ENCODE measurements around the gene KLHL3. TPM values are rescaled to one million over a fixed set of nuclear protein-coding genes. Genes with fewer than 3 reads are reported as not detected.

Gene KLHL3
- polyA plus RNA-seq, 2 donors: 0.95 to 1.9 TPM

DNA sequence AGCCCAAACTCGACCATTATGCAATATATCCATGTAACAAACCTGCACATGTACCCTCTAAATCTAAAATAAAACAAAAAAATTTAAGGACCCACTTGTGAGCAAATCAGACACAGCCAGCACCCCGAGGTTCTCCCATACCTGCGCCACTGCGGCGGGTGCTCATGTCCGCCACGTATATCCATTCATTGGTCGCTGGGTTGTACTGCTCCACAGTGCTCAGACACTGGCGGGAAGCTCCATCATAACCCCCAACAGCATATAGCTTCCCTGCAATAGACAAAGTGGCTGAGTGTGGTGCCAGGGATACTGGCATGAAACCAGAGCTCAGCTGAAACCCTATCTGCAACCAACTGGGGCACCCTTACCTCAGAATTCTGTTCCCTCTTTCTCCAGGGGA lies 102.0 kb downstream of the KLHL3 start:
- peaks cover 2 to 8% of the 10 kb centered on the region in 2 donors for H3K4me1 ChIP-seq (ENCODE audit: control insufficient read depth in 2 of 2, insufficient read depth in 2 of 2, low read length in 1 of 2)
- 96% methylated on average over 9 of the region's 9 CpGs for WGBS, 2 donors
- no peak overlapping the region for H3K27ac ChIP-seq (ENCODE audit: low read depth in 2 of 2, low read length in 1 of 2)
- H3K27me3 ChIP-seq (ENCODE audit: control insufficient read depth in 1 of 2, insufficient read depth in 2 of 2, low read length in 2 of 2): no peaks in the 10 kb centered on the region
- H3K9me3 ChIP-seq (ENCODE audit: control insufficient read depth in 2 of 2, insufficient read depth in 1 of 2, low read depth in 1 of 2, low read length in 1 of 2): peaks cover 2 to 6% of the 10 kb centered on the region in 2 donors
- H3K4me3 ChIP-seq (ENCODE audit: low read depth in 1 of 2, low read length in 2 of 2): no peak overlapping the region
- H3K36me3 ChIP-seq (ENCODE audit: control insufficient read depth in 2 of 2, insufficient read depth in 2 of 2, low read length in 1 of 2): no peaks in the 10 kb centered on the region

DNA sequence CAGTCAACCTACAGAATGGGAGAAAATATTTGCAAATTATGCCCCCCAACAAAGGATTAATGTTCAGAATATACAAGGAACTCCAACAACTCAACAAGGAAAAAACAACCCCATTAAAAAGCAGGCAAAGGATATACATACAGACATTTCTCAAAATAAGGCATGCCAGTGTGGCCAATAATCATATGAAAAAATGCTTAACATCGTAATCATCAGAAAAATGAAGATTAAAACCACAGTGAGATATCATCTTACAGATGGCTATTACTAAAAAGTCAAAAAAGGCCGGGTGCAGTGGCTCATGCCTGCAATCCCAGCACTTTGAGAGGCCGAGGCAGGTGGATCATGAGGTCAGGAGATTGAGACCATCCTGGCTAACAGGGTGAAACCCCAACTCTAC lies 103.2 kb downstream of the KLHL3 start:
- Histone ChIP-seq H3K9me3 (ENCODE audit: control insufficient read depth in 2 of 2, insufficient read depth in 1 of 2, low read depth in 1 of 2, low read length in 1 of 2) (peaks cover 0 to 6% of the 10 kb centered on the region in 2 donors), H3K36me3 (ENCODE audit: control insufficient read depth in 2 of 2, insufficient read depth in 2 of 2, low read length in 1 of 2) (no peaks in the 10 kb centered on the region), H3K4me3 (ENCODE audit: low read depth in 1 of 2, low read length in 2 of 2) (no peak overlapping the region), H3K4me1 (ENCODE audit: control insufficient read depth in 2 of 2, insufficient read depth in 2 of 2, low read length in 1 of 2) (peaks cover 2 to 8% of the 10 kb centered on the region in 2 donors), H3K27ac (ENCODE audit: low read depth in 2 of 2, low read length in 1 of 2) (no peak overlapping the region), H3K27me3 (ENCODE audit: control insufficient read depth in 1 of 2, insufficient read depth in 2 of 2, low read length in 2 of 2) (no peaks in the 10 kb centered on the region)
- 93 to 95% methylated on average over 3 of the region's 3 CpGs for WGBS, 2 donors

GRCh38 chr5:137631453-137631852 lies 104.4 kb downstream of the KLHL3 start:
- H3K27ac ChIP-seq (ENCODE audit: low read depth in 2 of 2, low read length in 1 of 2): no peak overlapping the region
- WGBS, 2 donors: 47 to 59% methylated on average over 2 of the region's 2 CpGs
- no peaks in the 10 kb centered on the region for H3K27me3 ChIP-seq (ENCODE audit: control insufficient read depth in 1 of 2, insufficient read depth in 2 of 2, low read length in 2 of 2)
- H3K4me1 ChIP-seq (ENCODE audit: control insufficient read depth in 2 of 2, insufficient read depth in 2 of 2, low read length in 1 of 2): peaks cover 2 to 8% of the 10 kb centered on the region in 2 donors
- H3K4me3 ChIP-seq (ENCODE audit: low read depth in 1 of 2, low read length in 2 of 2): no peak overlapping the region
- no peaks in the 10 kb centered on the region for H3K9me3 ChIP-seq (ENCODE audit: control insufficient read depth in 2 of 2, insufficient read depth in 1 of 2, low read depth in 1 of 2, low read length in 1 of 2)
- no peaks in the 10 kb centered on the region for H3K36me3 ChIP-seq (ENCODE audit: control insufficient read depth in 2 of 2, insufficient read depth in 2 of 2, low read length in 1 of 2)

- WGBS, 2 donors: 59 to 67% methylated on average over 3 of the region's 3 CpGs
- H3K27ac ChIP-seq (ENCODE audit: low read depth in 2 of 2, low read length in 1 of 2): no peak overlapping the region
- no peaks in the 10 kb centered on the region for H3K27me3 ChIP-seq (ENCODE audit: control insufficient read depth in 1 of 2, insufficient read depth in 2 of 2, low read length in 2 of 2)
- no peaks in the 10 kb centered on the region for H3K9me3 ChIP-seq (ENCODE audit: control insufficient read depth in 2 of 2, insufficient read depth in 1 of 2, low read depth in 1 of 2, low read length in 1 of 2)
- peaks cover 2 to 8% of the 10 kb centered on the region in 2 donors for H3K4me1 ChIP-seq (ENCODE audit: control insufficient read depth in 2 of 2, insufficient read depth in 2 of 2, low read length in 1 of 2)
- no peak overlapping the region for H3K4me3 ChIP-seq (ENCODE audit: low read depth in 1 of 2, low read length in 2 of 2)
- no peaks in the 10 kb centered on the region for H3K36me3 ChIP-seq (ENCODE audit: control insufficient read depth in 2 of 2, insufficient read depth in 2 of 2, low read length in 1 of 2)
Observed at GRCh38 chr5:137630972-137631370, 104.9 kb downstream of the KLHL3 start.

DNA sequence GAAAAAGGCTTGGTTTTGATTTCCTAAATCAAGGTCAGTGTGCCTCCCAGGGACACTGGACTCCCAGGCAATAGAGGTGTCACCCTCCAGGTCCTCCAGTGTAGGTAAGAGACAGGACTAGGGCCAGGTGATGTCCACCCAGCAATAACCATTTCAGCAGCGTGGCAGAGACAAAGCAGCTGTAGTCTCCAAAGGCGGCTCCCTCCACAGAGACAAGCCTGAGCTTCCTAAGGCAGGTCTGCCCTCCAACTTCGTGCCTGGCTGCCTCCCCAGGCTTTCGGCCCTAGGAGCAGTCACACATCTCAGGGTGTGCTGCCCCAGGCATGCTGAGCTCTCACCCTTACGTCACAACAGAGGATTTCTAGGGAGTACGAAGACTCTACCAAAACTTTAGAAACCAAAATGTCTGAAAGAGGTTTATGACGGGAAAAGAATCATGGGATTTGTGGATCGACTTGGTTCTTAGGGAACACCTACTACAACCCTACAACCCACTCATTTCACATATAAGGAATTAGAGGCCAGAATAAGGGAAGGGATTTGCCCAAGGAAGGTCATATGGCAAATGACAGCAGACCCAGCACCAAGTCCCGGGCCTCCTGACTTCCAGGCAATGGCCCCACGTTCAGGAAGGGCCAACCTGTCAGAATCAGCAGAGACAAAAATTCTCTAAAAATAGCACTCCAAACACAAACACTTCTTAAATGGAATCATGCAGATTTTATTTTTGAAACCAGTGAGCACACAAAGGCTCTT lies 105.5 kb downstream of the KLHL3 start:
- no peaks in the 10 kb centered on the region for H3K9me3 ChIP-seq (ENCODE audit: control insufficient read depth in 2 of 2, insufficient read depth in 1 of 2, low read depth in 1 of 2, low read length in 1 of 2)
- H3K27me3 ChIP-seq (ENCODE audit: control insufficient read depth in 1 of 2, insufficient read depth in 2 of 2, low read length in 2 of 2): no peaks in the 10 kb centered on the region
- H3K27ac ChIP-seq (ENCODE audit: low read depth in 2 of 2, low read length in 1 of 2): peak overlapping the region in 1 of 2 donors; percentile 17
- no peaks in the 10 kb centered on the region for H3K36me3 ChIP-seq (ENCODE audit: control insufficient read depth in 2 of 2, insufficient read depth in 2 of 2, low read length in 1 of 2)
- WGBS, 2 donors: 46 to 67% methylated on average over 10 of the region's 10 CpGs
- peaks cover 2 to 8% of the 10 kb centered on the region in 2 donors for H3K4me1 ChIP-seq (ENCODE audit: control insufficient read depth in 2 of 2, insufficient read depth in 2 of 2, low read length in 1 of 2)
- H3K4me3 ChIP-seq (ENCODE audit: low read depth in 1 of 2, low read length in 2 of 2): no peak overlapping the region

DNA sequence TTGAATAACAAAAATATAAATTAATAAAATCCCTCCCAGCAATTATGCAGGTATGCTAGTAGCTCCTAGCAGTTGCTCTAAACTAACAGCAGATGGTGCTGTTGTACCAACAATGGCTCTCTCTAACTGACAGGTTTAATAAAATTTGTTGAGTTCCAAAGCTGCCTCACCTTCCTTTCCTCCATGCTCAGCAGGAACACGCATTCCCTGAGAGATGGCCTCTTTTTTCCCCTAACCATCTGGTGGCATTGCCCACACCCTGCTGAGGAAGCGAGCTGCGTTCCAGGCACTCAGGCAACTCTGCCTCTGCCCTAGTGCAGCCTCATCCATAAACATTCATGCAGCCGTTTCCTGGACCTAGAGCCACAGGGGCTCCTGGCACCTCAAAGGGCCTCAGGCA lies 106.2 kb downstream of the KLHL3 start:
- Histone ChIP-seq H3K4me3 (ENCODE audit: low read depth in 1 of 2, low read length in 2 of 2) (no peak overlapping the region), H3K4me1 (ENCODE audit: control insufficient read depth in 2 of 2, insufficient read depth in 2 of 2, low read length in 1 of 2) (peaks cover 2 to 8% of the 10 kb centered on the region in 2 donors), H3K9me3 (ENCODE audit: control insufficient read depth in 2 of 2, insufficient read depth in 1 of 2, low read depth in 1 of 2, low read length in 1 of 2) (no peaks in the 10 kb centered on the region), H3K27ac (ENCODE audit: low read depth in 2 of 2, low read length in 1 of 2) (peak overlapping the region in 1 of 2 donors; percentile 17), H3K27me3 (ENCODE audit: control insufficient read depth in 1 of 2, insufficient read depth in 2 of 2, low read length in 2 of 2) (no peaks in the 10 kb centered on the region), H3K36me3 (ENCODE audit: control insufficient read depth in 2 of 2, insufficient read depth in 2 of 2, low read length in 1 of 2) (no peaks in the 10 kb centered on the region)
- 16 to 33% methylated on average over 4 of the region's 4 CpGs for WGBS, 2 donors

DNA sequence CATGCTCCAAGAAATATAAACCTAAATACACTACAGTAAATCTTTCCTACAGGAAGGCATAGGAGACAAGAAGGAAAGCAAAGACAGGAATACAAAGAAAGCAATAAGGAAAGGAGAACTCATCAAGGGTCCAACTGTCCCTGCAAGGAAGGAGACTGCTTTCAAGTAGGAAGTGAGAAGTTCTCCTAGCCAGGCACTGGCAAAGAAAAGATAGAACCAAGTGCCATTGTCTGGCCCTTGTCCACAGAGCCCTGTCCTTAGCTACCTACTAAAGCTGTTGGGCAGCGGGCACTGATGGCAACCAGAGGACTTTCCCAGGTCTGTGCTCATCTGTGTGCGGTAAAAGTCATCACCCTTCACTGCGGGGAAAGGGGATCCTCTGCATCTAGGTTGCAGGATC lies 108.2 kb downstream of the KLHL3 start:
- H3K27ac ChIP-seq (ENCODE audit: low read depth in 2 of 2, low read length in 1 of 2): no peak overlapping the region
- H3K36me3 ChIP-seq (ENCODE audit: control insufficient read depth in 2 of 2, insufficient read depth in 2 of 2, low read length in 1 of 2): no peaks in the 10 kb centered on the region
- no peaks in the 10 kb centered on the region for H3K9me3 ChIP-seq (ENCODE audit: control insufficient read depth in 2 of 2, insufficient read depth in 1 of 2, low read depth in 1 of 2, low read length in 1 of 2)
- H3K4me3 ChIP-seq (ENCODE audit: low read depth in 1 of 2, low read length in 2 of 2): no peak overlapping the region
- 91 to 96% methylated on average over 3 of the region's 3 CpGs for WGBS, 2 donors
- H3K27me3 ChIP-seq (ENCODE audit: control insufficient read depth in 1 of 2, insufficient read depth in 2 of 2, low read length in 2 of 2): no peaks in the 10 kb centered on the region
- peaks cover 2 to 8% of the 10 kb centered on the region in 2 donors for H3K4me1 ChIP-seq (ENCODE audit: control insufficient read depth in 2 of 2, insufficient read depth in 2 of 2, low read length in 1 of 2)

DNA sequence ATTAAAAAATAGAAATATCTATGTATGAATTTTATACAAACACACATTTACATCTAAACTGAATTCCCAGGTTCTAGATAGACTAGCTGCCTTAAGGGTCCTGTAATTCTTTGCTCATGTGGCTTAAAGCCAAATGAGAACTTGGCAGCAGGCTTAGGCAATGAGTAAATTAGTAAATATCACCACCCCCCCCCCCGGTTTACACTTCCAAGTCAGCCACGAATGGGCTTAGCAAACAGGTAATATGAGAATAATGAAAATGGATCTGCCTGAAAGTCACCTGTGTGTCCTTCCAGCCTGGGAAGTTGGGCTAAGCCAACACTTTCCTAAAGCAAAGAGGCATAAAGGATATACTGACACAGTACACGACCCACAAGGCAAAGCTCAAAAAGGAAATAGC lies 108.6 kb downstream of the KLHL3 start:
- Histone ChIP-seq H3K9me3 (ENCODE audit: control insufficient read depth in 2 of 2, insufficient read depth in 1 of 2, low read depth in 1 of 2, low read length in 1 of 2) (no peaks in the 10 kb centered on the region), H3K4me3 (ENCODE audit: low read depth in 1 of 2, low read length in 2 of 2) (no peak overlapping the region), H3K27me3 (ENCODE audit: control insufficient read depth in 1 of 2, insufficient read depth in 2 of 2, low read length in 2 of 2) (no peaks in the 10 kb centered on the region), H3K4me1 (ENCODE audit: control insufficient read depth in 2 of 2, insufficient read depth in 2 of 2, low read length in 1 of 2) (peaks cover 3 to 9% of the 10 kb centered on the region in 2 donors), H3K36me3 (ENCODE audit: control insufficient read depth in 2 of 2, insufficient read depth in 2 of 2, low read length in 1 of 2) (no peaks in the 10 kb centered on the region), H3K27ac (ENCODE audit: low read depth in 2 of 2, low read length in 1 of 2) (no peak overlapping the region)
- 38% methylated on average over 3 of the region's 3 CpGs for WGBS, 2 donors

DNA sequence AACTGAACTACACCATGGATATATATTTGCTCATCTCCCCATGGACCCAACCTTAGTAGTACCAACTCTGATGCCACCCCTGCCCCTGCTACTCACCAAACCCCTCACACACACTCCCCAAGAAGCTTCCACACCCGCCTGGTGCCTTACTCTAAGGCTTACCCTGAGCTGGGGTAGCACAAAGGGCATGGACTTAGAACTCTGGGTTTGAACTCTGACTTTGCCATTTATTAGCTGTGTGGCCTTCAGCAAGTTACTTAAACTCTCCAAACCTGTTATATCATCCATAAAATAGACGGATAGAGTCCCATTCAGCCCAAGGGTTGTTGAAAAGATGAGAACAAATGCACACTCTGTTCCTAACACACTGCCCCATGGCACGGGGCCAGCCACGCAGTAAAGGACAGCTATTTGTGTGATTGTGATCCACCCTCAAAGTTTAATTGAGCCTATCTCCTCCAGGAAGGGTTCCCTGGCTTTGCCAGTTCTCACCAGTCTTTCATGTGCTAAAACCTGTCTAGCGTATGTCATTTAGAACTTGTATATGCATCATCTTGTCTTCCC lies 111.0 kb downstream of the KLHL3 start:
- H3K27ac ChIP-seq (ENCODE audit: low read depth in 2 of 2, low read length in 1 of 2): no peak overlapping the region
- no peaks in the 10 kb centered on the region for H3K9me3 ChIP-seq (ENCODE audit: control insufficient read depth in 2 of 2, insufficient read depth in 1 of 2, low read depth in 1 of 2, low read length in 1 of 2)
- no peaks in the 10 kb centered on the region for H3K36me3 ChIP-seq (ENCODE audit: control insufficient read depth in 2 of 2, insufficient read depth in 2 of 2, low read length in 1 of 2)
- WGBS, 2 donors: 57 to 72% methylated on average over 5 of the region's 5 CpGs
- no peaks in the 10 kb centered on the region for H3K27me3 ChIP-seq (ENCODE audit: control insufficient read depth in 1 of 2, insufficient read depth in 2 of 2, low read length in 2 of 2)
- H3K4me3 ChIP-seq (ENCODE audit: low read depth in 1 of 2, low read length in 2 of 2): no peak overlapping the region
- H3K4me1 ChIP-seq (ENCODE audit: control insufficient read depth in 2 of 2, insufficient read depth in 2 of 2, low read length in 1 of 2): peaks cover 4% of the 10 kb centered on the region in 2 donors

DNA sequence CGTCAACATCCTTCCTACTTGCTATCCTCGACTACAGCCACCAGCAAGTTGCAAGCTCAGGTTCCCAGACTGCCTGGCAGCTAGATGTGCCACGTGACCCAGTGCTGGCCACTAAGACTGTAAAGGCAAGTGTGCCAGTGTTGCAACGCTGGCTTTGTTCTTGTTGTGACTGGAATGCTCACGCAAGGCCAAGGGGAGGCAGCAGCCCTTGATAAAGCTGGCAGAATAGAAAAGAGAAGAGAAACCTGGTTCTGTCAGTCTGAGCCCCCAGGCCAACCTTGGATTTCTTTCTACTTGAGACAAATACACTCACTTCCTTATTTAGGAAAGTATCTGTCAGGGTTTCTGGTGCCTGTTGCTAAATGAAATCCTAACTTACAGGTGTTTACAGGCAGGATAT lies 113.0 kb downstream of the KLHL3 start:
- Histone ChIP-seq H3K4me1 (ENCODE audit: control insufficient read depth in 2 of 2, insufficient read depth in 2 of 2, low read length in 1 of 2) (peaks cover 2% of the 10 kb centered on the region in 2 donors), H3K9me3 (ENCODE audit: control insufficient read depth in 2 of 2, insufficient read depth in 1 of 2, low read depth in 1 of 2, low read length in 1 of 2) (no peaks in the 10 kb centered on the region), H3K27me3 (ENCODE audit: control insufficient read depth in 1 of 2, insufficient read depth in 2 of 2, low read length in 2 of 2) (no peaks in the 10 kb centered on the region), H3K36me3 (ENCODE audit: control insufficient read depth in 2 of 2, insufficient read depth in 2 of 2, low read length in 1 of 2) (no peaks in the 10 kb centered on the region), H3K27ac (ENCODE audit: low read depth in 2 of 2, low read length in 1 of 2) (peak overlapping the region in 1 of 2 donors; percentile 53), H3K4me3 (ENCODE audit: low read depth in 1 of 2, low read length in 2 of 2) (no peak overlapping the region)
- 46 to 58% methylated on average over 5 of the region's 5 CpGs for WGBS, 2 donors

Data from esophagus (tissue), 2 donors.